ENCODE data around the gene HP.
"Not testable (repeated sequence)": the region's sequence is repeated elsewhere in the genome, so short reads cannot be mapped to it uniquely, and the experiment has no call there.

The HP gene, protein sequence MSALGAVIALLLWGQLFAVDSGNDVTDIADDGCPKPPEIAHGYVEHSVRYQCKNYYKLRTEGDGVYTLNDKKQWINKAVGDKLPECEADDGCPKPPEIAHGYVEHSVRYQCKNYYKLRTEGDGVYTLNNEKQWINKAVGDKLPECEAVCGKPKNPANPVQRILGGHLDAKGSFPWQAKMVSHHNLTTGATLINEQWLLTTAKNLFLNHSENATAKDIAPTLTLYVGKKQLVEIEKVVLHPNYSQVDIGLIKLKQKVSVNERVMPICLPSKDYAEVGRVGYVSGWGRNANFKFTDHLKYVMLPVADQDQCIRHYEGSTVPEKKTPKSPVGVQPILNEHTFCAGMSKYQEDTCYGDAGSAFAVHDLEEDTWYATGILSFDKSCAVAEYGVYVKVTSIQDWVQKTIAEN

DNA sequence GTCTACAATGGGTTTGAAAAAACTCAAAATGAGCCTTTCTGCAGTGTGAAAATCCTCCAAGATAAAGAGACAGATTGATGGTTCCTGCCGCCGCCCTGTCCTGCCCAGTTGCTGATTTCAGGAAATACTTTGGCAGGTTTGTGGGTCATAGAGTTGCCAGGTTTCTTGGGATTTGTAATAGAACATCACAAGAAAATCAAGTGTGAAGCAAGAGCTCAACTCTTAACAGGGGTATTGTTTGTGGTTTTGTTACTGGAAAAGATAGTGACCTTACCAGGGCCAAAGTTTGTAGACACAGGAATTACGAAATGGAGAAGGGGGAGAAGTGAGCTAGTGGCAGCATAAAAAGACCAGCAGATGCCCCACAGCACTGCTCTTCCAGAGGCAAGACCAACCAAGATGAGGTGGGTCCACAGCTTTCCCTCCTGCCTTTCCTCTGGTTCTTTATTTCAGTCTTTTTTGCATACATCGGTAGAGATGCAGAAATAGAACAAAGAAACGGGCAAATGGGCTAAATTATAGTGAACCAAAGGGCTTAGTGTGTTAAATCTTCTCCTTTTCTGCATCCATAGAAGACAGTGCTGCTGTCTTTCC, at the start of gene HP:
Gene HP (plus strand): TSS at position 252 of the 594 bp plus-strand sequence. CDS start 148 bp downstream, at position 400.
- not testable (repeated sequence) for DNase-seq

GRCh38 chr16:72008065-72008423, 46.3 kb upstream of the HP start:
- DNase-seq: peak; percentile 1

DNA sequence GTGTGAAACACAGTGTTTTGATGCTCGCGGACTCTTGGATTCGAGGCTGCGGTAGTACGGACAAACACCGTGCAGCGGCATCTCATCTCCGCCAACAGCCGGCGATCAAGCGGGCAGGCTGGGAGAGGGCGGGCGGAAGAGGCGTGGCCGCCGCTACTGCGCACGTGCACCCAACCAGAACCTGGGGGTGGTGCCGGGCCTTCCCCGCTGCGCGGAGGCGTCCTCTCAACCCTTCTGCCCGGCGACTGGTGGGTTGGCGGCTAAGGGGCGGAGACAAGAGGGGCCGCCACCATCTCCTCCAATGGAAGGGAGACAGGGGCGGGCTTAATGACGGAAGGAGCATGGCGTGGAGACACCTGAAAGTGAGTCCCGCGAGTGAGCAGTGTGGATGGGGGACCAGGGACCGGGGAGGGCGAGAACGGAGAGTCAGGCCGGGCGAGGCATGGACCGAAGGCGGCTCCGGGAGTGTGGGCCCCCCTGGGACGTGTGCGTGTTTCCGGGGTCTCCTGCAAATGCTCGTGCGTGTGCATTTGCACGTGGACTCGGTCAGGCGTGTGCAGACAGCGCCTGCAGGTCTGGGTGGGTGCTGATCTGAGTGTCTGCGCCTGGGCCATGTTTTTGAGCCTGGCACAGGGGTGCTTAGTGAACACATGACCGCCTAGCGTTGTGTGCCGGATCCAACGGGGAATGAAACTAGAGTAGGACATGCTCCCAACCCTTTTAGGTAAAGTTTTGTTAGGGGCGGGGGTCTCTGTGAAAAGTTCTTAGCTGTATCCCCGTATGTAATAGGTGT, 45.7 kb upstream of the HP start, which contains the start of gene DHODH:
Gene DHODH (plus strand): TSS at position 321 of the 793 bp plus-strand sequence. CDS start 21 bp downstream, at position 342.
- DNase-seq: peak; percentile 98

GRCh38 chr16:72009779-72010178, 44.5 kb upstream of the HP start:
- DNase-seq: no peak

DNA sequence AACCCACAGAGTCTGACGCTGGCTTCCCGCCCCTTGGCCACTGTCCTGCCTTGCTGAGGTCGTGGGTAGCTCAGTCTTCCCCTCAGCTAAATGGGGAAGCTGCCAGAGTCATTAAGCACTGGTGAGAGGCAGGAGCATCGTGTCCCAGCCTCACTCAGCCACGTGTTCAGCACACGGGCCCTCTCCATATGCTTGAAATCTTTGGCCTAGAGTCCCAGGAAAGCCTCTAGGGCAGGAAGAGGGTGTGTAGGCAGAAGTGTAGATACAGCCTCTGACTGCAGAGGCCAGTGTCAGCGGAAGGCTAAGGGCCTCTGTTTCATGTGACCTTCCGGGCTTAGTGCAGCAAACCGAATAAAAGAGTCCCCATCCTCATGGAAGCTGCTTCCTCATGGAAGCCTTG, 41.7 kb upstream of the HP start:
- no peak for DNase-seq

- no peak for DNase-seq
Observed at GRCh38 chr16:72013389-72013788, 40.9 kb upstream of the HP start.

DNA sequence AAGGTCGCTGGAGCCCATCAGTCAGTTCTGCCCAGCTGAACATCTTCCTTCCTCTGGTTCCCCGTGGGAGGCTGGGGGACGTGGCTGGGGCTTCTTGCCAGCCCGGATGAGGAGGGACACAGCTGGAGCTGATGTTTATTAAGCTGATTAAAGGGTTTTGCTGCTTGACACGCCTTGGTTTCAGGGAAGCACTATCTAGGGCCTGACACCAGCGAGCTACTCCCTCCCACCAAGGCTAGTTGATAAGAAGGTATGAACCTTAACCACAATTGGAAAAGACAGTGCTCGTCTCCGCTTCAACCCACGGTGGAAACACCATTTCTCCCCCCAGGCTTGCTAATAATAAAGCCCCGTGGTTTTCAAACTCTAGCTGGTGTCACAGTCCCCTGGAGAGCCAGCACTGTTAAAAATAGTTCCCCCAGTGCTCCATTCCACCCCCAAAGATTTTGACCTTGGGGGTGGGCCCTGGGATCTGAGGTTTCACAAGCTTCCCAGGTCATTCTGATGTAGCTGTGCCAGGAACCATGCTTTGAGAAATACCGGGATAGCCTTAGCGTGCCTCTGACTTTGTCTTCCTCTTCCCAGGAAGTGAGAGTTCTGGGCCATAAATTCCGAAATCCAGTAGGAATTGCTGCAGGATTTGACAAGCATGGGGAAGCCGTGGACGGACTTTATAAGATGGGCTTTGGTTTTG, 40.3 kb upstream of the HP start:
- no peak for DNase-seq

DNA sequence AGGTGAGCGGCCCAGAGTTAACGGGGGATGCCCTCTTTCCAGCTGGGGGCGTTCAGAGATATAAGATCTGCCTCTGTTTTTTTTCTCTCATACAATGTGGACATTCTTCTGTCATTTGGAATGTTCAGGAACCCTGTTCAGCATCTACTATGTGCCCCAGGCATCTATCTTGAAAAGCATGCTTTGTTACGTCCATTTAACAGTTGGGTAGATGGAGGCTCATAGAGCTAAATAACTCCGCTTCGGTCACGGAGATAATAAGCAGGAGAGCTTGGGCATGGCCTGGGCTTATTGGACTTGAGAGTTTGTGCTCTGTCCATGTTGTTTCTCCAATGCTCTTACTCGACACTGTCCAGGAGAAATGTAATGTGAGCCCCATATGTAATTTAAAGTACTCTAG, 39.6 kb upstream of the HP start:
- DNase-seq: no peak

DNA sequence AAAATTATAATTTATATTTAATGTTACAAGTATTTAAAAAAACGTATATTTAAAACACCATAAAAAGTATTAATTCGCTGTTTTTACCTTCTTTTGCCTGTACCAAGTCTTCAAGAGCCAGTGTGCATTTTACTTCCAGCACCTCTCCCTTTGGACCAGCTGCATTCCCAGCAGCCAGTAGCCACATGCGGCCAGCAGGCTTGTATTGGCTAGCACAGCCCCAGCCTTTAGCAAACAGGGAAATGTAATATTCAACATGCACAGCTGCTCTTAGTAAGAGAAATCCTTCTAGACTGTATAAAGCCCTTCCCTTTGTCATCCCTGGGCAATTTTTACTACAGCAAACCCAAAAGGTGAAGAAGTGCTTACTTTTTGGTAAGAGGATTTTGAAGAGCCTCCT, 39.2 kb upstream of the HP start:
- no peak for DNase-seq

DNA sequence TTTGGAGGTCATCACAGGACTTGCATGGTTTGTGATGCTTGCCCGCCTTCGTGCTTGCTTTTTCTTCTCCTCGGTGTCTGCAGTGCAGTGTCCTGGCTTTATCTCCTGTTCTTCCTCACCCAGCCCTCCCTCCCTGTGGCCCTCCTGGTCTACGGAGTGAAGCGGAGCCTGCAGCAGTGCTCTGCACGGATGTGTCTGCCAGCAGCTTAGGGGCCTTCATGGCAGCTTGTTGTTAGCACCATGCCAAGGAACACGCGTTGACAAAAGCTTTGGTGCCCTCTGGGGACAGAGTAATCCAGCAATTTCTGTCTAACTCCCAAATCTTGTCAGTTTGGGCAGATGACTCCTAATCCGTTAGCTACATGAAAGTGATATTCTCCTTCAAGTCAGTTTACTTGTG, 35.8 kb upstream of the HP start:
- no peak for DNase-seq

GRCh38 chr16:72021043-72021442, 33.3 kb upstream of the HP start:
- no peak for DNase-seq

DNA sequence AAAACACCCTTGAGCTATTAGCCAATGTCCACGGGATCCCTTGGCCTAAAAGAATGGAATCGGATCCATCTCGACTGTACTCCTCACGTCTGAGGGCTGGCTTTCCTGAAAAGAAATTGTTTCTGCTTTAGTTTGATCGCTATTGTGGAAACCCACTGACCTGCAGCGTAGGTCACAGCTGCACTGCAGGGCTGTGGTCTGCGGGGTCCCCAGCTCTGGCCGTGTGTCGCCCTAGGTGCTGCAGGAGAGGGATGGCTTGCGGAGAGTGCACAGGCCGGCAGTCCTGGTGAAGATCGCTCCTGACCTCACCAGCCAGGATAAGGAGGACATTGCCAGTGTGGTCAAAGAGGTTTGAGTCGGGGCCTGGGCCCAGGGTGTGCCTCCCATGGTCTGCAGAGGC, 32.2 kb upstream of the HP start:
- DNase-seq: no peak

DNA sequence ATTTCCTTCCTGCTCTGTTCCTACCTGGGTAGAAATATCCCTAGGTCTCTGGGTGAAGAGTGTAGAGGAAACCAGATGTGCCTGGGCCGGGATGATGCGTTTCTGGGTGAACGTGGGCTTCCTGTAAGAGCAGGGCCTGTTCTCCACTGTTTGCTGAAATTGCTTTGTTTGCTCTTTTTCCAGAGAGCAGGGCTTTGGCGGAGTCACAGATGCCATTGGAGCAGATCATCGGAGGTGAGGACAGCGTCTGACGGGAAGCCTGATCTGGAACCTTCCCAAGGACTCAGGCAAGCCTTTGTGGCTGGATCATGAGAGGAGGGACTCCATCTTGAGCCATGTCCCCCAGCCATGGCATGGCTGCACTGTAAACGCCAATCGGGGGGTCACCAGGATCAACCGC, 30.3 kb upstream of the HP start:
- no peak for DNase-seq

DNA sequence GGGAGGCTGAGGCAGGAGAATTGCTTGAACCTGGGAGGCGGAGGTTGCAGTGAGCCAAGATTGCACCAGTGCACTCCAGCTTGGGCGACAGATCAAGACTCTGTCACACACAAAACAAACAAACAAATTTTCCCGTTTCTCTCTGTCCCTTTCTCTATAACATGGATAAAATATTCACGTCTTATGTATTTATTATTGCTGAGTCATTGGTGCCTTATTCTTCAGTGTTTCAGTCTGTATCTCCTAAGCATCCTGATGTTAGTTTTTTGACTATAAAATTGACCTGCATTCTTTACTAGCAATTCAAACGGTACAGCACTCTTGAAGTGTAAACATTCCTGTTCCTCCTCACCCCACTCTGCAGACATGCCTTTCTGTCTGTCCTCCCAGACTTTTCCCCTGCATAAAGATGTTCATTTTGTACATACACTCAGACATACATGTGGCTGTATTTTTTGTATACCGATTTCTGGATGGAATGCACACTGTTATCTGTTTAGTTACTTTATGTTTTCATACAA, 29.4 kb upstream of the HP start:
- DNase-seq: no peak

GRCh38 chr16:72025404-72026114, 28.7 kb upstream of the HP start:
- DNase-seq: no peak

DNA sequence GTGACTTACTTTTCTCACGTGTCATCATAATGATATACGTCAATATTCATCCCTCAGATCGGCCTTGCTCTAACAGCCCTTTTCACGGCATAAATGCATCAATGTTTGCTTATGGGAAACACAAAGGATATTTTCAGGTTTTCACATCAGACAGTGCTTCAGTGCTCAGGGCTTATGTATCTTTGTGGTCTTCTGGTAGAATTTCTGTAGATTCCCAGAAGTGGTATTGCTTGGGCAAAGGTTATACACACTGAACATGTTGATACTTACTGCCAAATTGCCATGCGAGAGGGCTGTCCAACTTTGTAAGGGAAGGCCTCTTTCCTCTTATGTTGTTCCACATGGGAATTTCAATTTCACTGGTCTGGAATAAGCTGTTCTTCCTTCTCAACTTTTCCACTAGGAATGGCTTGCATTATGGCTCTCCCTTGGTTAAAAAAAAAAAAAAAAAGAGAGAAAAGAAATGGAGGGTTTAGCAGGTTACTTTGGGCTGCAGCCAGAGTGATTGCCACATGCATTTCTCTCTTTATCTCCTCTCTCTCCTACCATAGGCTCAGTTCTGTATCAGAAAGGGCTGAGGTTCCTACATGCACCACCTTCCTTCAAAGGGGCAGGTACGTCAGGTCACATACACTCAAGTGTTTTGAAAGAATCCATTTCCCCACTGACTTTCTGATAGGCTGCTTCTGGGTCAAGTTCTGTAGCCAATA, 26.5 kb upstream of the HP start:
- DNase-seq: no peak

DNA sequence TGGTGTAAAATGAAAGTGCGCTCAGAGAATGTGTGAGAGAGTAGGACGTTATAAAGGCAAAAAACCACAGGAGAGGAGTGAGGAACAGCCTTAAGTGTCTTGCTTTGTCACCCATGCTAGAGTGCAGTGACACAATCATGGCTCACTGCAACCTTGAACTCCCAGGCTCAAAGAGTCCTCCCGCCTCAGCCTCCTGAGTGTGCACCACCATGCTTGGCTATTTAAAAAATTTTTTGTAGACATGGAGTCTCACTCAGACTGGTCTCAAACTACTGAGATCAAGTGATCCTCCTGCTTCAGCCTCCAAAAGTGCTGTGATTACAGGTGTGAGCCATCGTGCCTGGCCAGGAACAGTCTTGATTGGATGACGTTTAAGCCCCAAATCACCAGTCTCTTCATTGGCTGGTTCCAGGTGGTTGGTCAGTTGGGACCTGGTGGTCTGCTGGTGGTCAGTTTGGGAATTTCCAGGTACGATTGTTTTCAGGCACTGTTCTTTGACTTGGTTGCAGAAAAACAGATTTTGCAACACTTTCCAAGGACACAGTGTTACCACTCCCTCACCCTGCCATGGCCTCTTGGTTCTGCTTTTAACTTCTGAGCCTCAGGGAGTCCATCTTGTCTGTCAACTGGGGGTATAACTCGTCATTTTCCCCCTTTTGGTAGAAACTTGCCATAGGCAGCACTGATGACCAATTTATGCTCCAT, 24.6 kb upstream of the HP start:
- DNase-seq: no peak

- no peak for DNase-seq
Observed at GRCh38 chr16:72033437-72033836, 20.9 kb upstream of the HP start.

DNA sequence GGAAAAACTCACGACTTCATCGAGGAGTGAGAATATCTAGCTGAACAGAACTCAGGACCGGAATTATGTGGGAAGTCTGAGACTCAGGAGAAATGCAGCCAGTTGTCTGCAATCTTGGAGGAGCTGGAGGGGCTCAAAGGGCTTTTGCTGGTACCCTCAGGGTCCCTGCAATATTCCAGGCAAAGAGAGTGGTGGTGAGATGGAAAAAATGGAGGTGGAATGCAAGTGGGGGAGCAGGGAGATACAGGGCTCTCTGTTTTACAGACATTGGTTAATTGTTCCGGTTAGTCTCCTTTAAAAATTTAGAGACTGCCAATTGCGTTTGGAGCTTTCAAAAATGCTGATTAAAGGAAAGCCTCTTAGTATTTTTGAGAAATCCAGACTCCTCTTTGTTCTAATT, 18.2 kb upstream of the HP start:
- no peak for DNase-seq

- no peak for DNase-seq
Observed at GRCh38 chr16:72042157-72042660, 12.1 kb upstream of the HP start.

GRCh38 chr16:72043058-72043457, 11.2 kb upstream of the HP start:
- DNase-seq: no peak

All from CD4-positive, alpha-beta T cell treated with Interleukin-21 for 1 hour (primary cell).